Peyer's patch (tissue), 4 donors: ENCODE measurements around the gene STK17A. TPM values are rescaled to one million over a fixed set of nuclear protein-coding genes. Genes with fewer than 3 reads are reported as not detected.

Experiments
- DNase-seq, 3 donors: peaks; one replicate each; pipeline ENCODE4 v3.0.0-alpha.2; 2017 to 2019
- H3K27ac ChIP-seq, 4 donors: fragments of 200-600 bp; sonication (generic); one replicate each; pipeline ENCODE4 v1.5.1; 2016 to 2019
- H3K27me3 ChIP-seq, 2 donors: fragments of 200-600 bp; sonication (generic); one replicate each; pipeline ENCODE4 v1.5.1; 2019
- H3K36me3 ChIP-seq, 3 donors: fragments of 200-600 bp; sonication (generic); one replicate each; pipeline ENCODE4 v1.5.1; 2016 to 2019
- H3K4me1 ChIP-seq, 4 donors: fragments of 200-600 bp; sonication (generic); one replicate each; pipeline ENCODE4 v1.5.1; 2016 to 2019
- H3K4me3 ChIP-seq, 4 donors: fragments of 200-600 bp; sonication (generic); 1 replicate in 3 of 4; 2 replicates in 1 of 4; pipeline ENCODE4 v1.5.1; 2016 to 2019; ENCODE audit warnings: mild to moderate bottlenecking in 1 of 4
- H3K9me3 ChIP-seq, 4 donors: fragments of 200-600 bp; sonication (generic); one replicate each; pipeline ENCODE4 v1.5.1; 2016 to 2019; ENCODE audit warnings: mild to moderate bottlenecking in 1 of 4
- POLR2A ChIP-seq, 2 donors: fragments of 450-650 bp; IDR thresholded peaks; one replicate each; pipeline ENCODE4 v1.5.1; 2017; ENCODE audit warnings: antibody characterized with exemption in 2 of 2, mild to moderate bottlenecking in 2 of 2, moderate library complexity in 2 of 2
- total RNA-seq, 4 donors: library from RNA; depleted of rRNA; stranded (reverse); fragments of >200 nt; gene quantifications; one replicate each; pipeline ENCODE4 v1.1.0, GENCODE V29; 2016
- TF ChIP-seq, protein P1 (sequence below), 6 experiments: fragments of 450-650 bp in 4 of 6; fragments of 200-600 bp in 2 of 6; sonication (generic) in 1 of 6; IDR thresholded peaks; one replicate each; pipeline ENCODE4 v1.5.1; 2017 to 2019; ENCODE audit warnings: antibody characterized with exemption in 6 of 6, mild to moderate bottlenecking in 3 of 6, moderate library complexity in 1 of 6

The STK17A gene
- total RNA-seq, 4 donors from 2014 or later: 16.0 to 66.8 (median 17.7) TPM

DNA sequence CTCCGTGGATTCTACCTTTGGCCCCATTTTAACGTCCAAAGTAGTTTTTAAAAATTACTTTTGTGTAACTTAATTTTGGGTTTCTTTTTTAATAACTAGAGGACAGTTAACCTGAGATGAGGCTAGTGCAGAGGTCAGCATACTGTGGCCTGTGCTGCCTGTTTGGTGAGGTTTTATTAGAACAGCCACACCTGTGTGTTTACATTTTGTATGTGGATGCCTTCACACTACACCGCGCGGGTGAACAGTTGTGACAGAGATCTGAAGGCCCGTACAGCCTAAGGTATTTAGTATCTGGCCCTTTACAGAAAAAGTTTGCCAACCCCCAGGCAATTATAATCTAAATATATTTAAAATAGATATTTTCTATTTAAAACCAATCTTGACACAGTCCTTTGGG lies 46.9 kb downstream of the STK17A start:
- peaks cover 0 to 3% (median 0%) of the 10 kb centered on the region in 4 donors for H3K4me1 ChIP-seq
- TF ChIP-seq, protein P1, sequence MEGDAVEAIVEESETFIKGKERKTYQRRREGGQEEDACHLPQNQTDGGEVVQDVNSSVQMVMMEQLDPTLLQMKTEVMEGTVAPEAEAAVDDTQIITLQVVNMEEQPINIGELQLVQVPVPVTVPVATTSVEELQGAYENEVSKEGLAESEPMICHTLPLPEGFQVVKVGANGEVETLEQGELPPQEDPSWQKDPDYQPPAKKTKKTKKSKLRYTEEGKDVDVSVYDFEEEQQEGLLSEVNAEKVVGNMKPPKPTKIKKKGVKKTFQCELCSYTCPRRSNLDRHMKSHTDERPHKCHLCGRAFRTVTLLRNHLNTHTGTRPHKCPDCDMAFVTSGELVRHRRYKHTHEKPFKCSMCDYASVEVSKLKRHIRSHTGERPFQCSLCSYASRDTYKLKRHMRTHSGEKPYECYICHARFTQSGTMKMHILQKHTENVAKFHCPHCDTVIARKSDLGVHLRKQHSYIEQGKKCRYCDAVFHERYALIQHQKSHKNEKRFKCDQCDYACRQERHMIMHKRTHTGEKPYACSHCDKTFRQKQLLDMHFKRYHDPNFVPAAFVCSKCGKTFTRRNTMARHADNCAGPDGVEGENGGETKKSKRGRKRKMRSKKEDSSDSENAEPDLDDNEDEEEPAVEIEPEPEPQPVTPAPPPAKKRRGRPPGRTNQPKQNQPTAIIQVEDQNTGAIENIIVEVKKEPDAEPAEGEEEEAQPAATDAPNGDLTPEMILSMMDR (IDR thresholded peaks at IDR 0.05): no peak
- TF ChIP-seq POLR2A (IDR thresholded peaks at IDR 0.05): no peak
- H3K4me3 ChIP-seq: no peak overlapping the region
- H3K27me3 ChIP-seq: no peaks in the 10 kb centered on the region
- no peaks in the 10 kb centered on the region for H3K9me3 ChIP-seq
- H3K36me3 ChIP-seq: peaks cover 0 to 54% (median 0%) of the 10 kb centered on the region in 3 donors
- no peak overlapping the region for H3K27ac ChIP-seq
- DNase-seq: no peak

DNA sequence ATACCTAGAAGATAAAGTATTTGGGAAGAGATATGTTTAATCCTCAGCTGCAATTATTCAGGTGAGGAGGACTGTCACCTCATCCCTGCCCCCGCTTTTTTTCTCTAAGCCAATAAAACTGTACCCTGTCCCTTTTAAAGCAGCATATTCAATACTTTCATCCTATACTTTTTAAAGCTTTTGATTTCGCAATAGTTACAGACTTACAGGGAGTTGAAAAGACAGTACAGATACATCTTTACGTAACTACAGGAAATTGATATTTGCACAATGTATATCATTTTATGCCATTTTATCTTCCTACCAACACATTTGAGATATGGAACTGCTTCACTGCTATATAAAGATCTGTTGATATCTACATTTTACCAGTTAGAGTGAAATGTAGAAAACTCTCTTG lies 47.6 kb downstream of the STK17A start:
- Histone ChIP-seq H3K27me3 (no peaks in the 10 kb centered on the region), H3K9me3 (no peaks in the 10 kb centered on the region), H3K27ac (no peak overlapping the region), H3K4me1 (peaks cover 0 to 3% (median 0%) of the 10 kb centered on the region in 4 donors), H3K4me3 (no peak overlapping the region), H3K36me3 (peaks cover 0 to 47% (median 0%) of the 10 kb centered on the region in 3 donors)
- TF ChIP-seq, protein P1 (IDR thresholded peaks at IDR 0.05): no peak
- TF ChIP-seq POLR2A (IDR thresholded peaks at IDR 0.05): no peak
- DNase-seq: no peak

DNA sequence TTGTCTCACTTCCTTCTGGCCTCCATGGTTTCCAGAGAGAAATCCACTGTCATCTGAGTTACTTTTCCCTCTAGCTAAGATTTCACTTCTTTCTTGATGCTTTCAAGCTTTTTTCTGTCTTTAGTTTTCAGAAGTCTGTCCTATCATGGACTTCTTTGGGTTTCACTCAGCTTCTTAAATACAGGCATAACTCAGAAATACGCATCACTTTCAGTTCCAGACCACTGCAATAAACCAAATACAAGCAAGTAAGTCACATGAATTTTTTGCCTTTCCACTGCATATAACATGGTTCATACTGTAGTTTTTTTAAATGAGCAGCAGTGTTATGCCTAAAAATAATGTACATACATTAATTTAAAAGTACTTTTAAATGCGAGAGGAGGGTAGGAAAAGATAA lies 48.7 kb downstream of the STK17A start:
- Histone ChIP-seq H3K4me1 (peaks cover 0 to 3% (median 0%) of the 10 kb centered on the region in 4 donors), H3K27me3 (no peaks in the 10 kb centered on the region), H3K4me3 (no peak overlapping the region), H3K27ac (peak overlapping the region in 1 of 4 donors; percentile 22), H3K9me3 (no peaks in the 10 kb centered on the region), H3K36me3 (peaks cover 0 to 42% (median 0%) of the 10 kb centered on the region in 3 donors)
- TF ChIP-seq, protein P1 (IDR thresholded peaks at IDR 0.05): no peak
- no peak for TF ChIP-seq POLR2A (IDR thresholded peaks at IDR 0.05)
- no peak for DNase-seq

DNA sequence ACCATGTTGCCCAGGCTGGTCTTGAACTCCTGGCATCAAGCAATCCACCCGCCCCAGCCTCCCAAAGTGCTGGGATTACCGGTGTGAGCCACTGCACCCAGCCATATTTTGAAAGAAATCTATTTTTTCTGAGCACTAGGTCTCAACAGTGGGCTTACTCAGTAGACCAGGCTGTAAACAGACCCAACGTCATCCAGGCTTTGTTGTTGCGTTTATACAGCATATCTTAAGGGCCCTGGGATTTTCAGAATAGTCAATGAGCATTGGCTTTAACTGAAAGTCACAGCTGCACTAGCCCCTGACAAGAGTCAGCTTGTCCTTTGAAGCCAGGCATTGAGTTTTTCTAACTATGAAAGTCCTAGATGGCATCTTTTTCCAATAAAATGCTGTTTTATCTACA lies 49.8 kb downstream of the STK17A start:
- H3K4me1 ChIP-seq: peaks cover 0 to 3% (median 0%) of the 10 kb centered on the region in 4 donors
- no peak overlapping the region for H3K27ac ChIP-seq
- H3K27me3 ChIP-seq: no peaks in the 10 kb centered on the region
- TF ChIP-seq, protein P1 (IDR thresholded peaks at IDR 0.05): no peak
- TF ChIP-seq POLR2A (IDR thresholded peaks at IDR 0.05): no peak
- DNase-seq: no peak
- H3K9me3 ChIP-seq: no peaks in the 10 kb centered on the region
- H3K36me3 ChIP-seq: peaks cover 0 to 47% (median 0%) of the 10 kb centered on the region in 3 donors
- H3K4me3 ChIP-seq: no peak overlapping the region

DNA sequence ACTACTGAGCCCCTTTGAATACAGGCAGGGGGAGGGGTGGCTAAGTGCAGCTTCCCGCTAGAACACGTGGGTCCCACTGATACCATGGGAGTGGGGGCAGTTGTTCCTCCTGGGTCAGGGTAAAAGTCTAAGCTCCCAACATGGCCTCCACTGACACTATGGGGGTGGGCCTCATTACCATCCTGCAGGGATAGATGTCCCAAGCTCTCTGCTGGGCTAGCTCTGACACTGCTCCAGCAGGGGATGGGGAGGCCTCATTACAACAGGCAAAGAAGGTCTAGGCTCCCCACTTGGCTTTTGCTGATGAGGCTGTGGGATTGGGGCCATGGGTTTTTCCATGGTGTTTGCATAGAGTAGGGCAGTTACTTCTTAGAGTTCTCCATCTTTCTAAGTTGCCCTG lies 51.5 kb downstream of the STK17A start:
- Histone ChIP-seq H3K27ac (peak overlapping the region in 1 of 4 donors; percentile 11), H3K27me3 (no peaks in the 10 kb centered on the region), H3K36me3 (peaks cover 0 to 47% (median 0%) of the 10 kb centered on the region in 3 donors), H3K4me3 (no peak overlapping the region), H3K4me1 (peaks cover 0 to 7% (median under 1%) of the 10 kb centered on the region in 4 donors), H3K9me3 (no peaks in the 10 kb centered on the region)
- no peak for TF ChIP-seq POLR2A (IDR thresholded peaks at IDR 0.05)
- TF ChIP-seq, protein P1 (IDR thresholded peaks at IDR 0.05): no peak
- DNase-seq: no peak

DNA sequence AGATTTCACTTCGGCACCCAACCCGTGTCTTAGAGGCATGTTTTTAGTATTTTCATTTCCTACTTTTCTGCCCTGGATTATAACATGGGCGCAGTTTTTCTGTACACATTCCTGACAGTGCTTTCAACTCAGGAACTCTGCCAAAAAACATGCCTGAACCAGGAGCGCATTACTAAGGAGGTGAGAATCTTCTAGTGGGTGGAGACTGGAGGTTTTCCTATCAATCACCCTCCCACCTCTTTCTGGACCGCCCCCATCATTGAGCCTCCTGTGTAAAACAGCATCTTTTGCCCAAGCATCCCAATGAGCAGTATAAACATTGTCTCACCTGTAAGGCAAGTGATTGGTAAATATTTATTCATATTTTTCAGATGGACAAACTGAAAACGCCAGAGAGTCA lies 53.2 kb downstream of the STK17A start:
- no peak for TF ChIP-seq POLR2A (IDR thresholded peaks at IDR 0.05)
- TF ChIP-seq, protein P1 (IDR thresholded peaks at IDR 0.05): no peak
- Histone ChIP-seq H3K27me3 (no peaks in the 10 kb centered on the region), H3K4me1 (peaks cover 0 to 16% (median 5%) of the 10 kb centered on the region in 4 donors), H3K4me3 (no peak overlapping the region), H3K27ac (peak overlapping the region in 1 of 4 donors; percentile 4), H3K9me3 (no peaks in the 10 kb centered on the region), H3K36me3 (peaks cover 0 to 36% (median 0%) of the 10 kb centered on the region in 3 donors)
- no peak for DNase-seq
